Activated CD8-positive, alpha-beta T cell treated with anti-CD3 and anti-CD28 coated beads for 36 hours (primary cell): ENCODE results near the gene MAPK8IP2. TPM values are rescaled to one million over a fixed set of nuclear protein-coding genes. Genes with fewer than 3 reads are reported as not detected.

Experiments used
- ATAC-seq: fragments of 200-7000 bp; cut with Tn5 transposase; one replicate; pipeline ENCODE4 v1.10.0; 2021; ENCODE audit warnings: mild to moderate bottlenecking, moderate library complexity
- CTCF ChIA-PET: fragments of 350-600 bp; sonication (Branson Sonifier 250); formaldehyde crosslinking; loops from one replicate; lab custom pipeline; 2021; ENCODE audit warnings: antibody characterized with exemption; lab: Charles Lee
- POLR2A ChIA-PET: fragments of 350-600 bp; sonication (Branson Sonifier 250); formaldehyde crosslinking; loops from one replicate; lab custom pipeline; 2021; ENCODE audit warnings: antibody characterized with exemption; lab: Charles Lee
- DNase-seq: peaks from one replicate; pipeline ENCODE4 v3.0.0-alpha.2; 2020
- H3K27ac Mint-ChIP-seq: one replicate; pipeline ENCODE4 v1.8.0; 2021; ENCODE audit warnings: mild to moderate bottlenecking, mixed read lengths
- H3K27me3 Mint-ChIP-seq: one replicate; pipeline ENCODE4 v1.8.0; 2021; ENCODE audit warnings: mixed read lengths
- H3K36me3 Mint-ChIP-seq: one replicate; pipeline ENCODE4 v1.8.0; 2021; ENCODE audit warnings: low read depth, mixed read lengths
- H3K4me1 Mint-ChIP-seq: one replicate; pipeline ENCODE4 v1.8.0; 2021; ENCODE audit warnings: low read depth, mixed read lengths
- H3K4me3 Mint-ChIP-seq: one replicate; pipeline ENCODE4 v1.8.0; 2021; ENCODE audit warnings: mild to moderate bottlenecking, moderate library complexity, mixed read lengths
- H3K9me3 Mint-ChIP-seq: one replicate; pipeline ENCODE4 v1.8.0; 2021; ENCODE audit warnings: mixed read lengths
- intact Hi-C: fragments of 100-400 bp; cut with micrococcal nuclease; formaldehyde crosslinking; loops from one replicate; pipeline ENCODE4 v1.10.0; 2022
- total RNA-seq, 2 experiments: library from RNA; stranded (reverse); gene quantifications; one replicate each; pipeline ENCODE4 v1.2.3, GENCODE V29; 2021
- TF ChIP-seq, protein P1 (sequence below): fragments of 200-600 bp; IDR thresholded peaks from one replicate; pipeline ENCODE4 v1.8.0; 2022; ENCODE audit warnings: antibody characterized with exemption, mild to moderate bottlenecking

The MAPK8IP2 gene
- total RNA-seq, 2 experiments from 2014 or later, result 0.11 TPM

- H3K36me3 Mint-ChIP-seq, result no peaks in the 10 kb centered on the region
- no peak for DNase-seq
- H3K27me3 Mint-ChIP-seq, result peaks cover 35% of the 10 kb centered on the region
- no peak overlapping the region for H3K27ac Mint-ChIP-seq
- H3K4me1 Mint-ChIP-seq, result peaks cover 6% of the 10 kb centered on the region
- POLR2A ChIA-PET, result interaction anchor here (0.6 to 1.7 kb wide), 4 partner anchors 20 to 77 kb away, joined by 3 to 5 read pairs (median 4); partner anchors contain the start of genes CHKB, SCO2 and SYCE3
- no peak for ATAC-seq
- TF ChIP-seq, protein P1, sequence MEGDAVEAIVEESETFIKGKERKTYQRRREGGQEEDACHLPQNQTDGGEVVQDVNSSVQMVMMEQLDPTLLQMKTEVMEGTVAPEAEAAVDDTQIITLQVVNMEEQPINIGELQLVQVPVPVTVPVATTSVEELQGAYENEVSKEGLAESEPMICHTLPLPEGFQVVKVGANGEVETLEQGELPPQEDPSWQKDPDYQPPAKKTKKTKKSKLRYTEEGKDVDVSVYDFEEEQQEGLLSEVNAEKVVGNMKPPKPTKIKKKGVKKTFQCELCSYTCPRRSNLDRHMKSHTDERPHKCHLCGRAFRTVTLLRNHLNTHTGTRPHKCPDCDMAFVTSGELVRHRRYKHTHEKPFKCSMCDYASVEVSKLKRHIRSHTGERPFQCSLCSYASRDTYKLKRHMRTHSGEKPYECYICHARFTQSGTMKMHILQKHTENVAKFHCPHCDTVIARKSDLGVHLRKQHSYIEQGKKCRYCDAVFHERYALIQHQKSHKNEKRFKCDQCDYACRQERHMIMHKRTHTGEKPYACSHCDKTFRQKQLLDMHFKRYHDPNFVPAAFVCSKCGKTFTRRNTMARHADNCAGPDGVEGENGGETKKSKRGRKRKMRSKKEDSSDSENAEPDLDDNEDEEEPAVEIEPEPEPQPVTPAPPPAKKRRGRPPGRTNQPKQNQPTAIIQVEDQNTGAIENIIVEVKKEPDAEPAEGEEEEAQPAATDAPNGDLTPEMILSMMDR, result no peak
- intact Hi-C loops, result no loop called here
- CTCF ChIA-PET, result interaction anchor here (1.0 to 1.6 kb wide), 2 partner anchors 19 to 77 kb away, joined by 3 to 5 read pairs; partner anchors contain the start of gene SCO2
- H3K9me3 Mint-ChIP-seq, result no peaks in the 10 kb centered on the region
- no peak overlapping the region for H3K4me3 Mint-ChIP-seq
These were observed 1.7 kb downstream of the MAPK8IP2 start for GRCh38 chr22:50602338-50602700.

DNA sequence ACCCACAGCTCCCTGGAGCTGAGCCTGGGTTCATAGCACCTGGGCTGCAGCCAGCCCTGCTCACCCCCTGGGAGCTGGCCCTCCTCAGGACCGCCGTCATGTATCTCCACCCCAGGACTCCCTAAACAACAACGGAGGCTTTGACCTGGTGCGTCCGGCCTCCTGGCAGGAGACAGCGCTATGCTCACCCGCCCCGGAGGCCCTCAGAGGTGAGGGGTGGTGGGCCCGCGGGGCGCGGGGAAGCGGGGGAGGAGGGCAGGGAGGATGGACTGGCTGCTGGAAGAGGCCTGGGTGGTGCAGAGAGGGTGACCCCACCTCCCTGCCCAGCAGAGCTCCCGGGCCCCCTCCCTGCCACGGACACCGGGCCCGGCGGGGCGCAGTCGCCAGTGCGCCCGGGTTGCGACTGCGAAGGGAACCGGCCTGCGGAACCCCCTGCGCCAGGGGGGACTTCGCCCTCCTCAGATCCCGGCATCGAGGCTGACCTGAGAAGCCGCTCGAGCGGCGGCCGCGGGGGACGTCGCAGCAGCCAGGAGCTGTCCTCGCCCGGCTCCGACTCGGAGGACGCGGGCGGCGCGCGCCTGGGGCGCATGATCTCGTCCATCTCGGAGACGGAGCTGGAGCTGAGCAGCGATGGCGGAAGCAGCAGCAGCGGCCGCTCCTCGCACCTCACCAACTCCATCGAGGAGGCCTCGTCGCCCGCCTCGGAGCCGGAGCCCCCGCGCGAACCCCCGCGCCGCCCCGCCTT, 3.1 kb downstream of the MAPK8IP2 start:
- Mint-ChIP-seq H3K27me3 (peaks cover 35% of the 10 kb centered on the region), H3K4me1 (peaks cover 6% of the 10 kb centered on the region), H3K36me3 (no peaks in the 10 kb centered on the region), H3K4me3 (no peak overlapping the region), H3K27ac (no peak overlapping the region), H3K9me3 (no peaks in the 10 kb centered on the region)
- ATAC-seq, result no peak
- intact Hi-C loops, result no loop called here
- ChIA-PET POLR2A (interaction anchor here (1.0 to 1.7 kb wide), 3 partner anchors 21 to 78 kb away, joined by 3 to 4 read pairs (median 4); partner anchors contain the start of genes CHKB and SCO2), CTCF (interaction anchor here (0.9 kb wide), 1 partner anchor 24 kb away, joined by 3 read pairs; the partner anchor contains the start of gene ARSA)
- DNase-seq, result no peak
- TF ChIP-seq, protein P1, result no peak

DNA sequence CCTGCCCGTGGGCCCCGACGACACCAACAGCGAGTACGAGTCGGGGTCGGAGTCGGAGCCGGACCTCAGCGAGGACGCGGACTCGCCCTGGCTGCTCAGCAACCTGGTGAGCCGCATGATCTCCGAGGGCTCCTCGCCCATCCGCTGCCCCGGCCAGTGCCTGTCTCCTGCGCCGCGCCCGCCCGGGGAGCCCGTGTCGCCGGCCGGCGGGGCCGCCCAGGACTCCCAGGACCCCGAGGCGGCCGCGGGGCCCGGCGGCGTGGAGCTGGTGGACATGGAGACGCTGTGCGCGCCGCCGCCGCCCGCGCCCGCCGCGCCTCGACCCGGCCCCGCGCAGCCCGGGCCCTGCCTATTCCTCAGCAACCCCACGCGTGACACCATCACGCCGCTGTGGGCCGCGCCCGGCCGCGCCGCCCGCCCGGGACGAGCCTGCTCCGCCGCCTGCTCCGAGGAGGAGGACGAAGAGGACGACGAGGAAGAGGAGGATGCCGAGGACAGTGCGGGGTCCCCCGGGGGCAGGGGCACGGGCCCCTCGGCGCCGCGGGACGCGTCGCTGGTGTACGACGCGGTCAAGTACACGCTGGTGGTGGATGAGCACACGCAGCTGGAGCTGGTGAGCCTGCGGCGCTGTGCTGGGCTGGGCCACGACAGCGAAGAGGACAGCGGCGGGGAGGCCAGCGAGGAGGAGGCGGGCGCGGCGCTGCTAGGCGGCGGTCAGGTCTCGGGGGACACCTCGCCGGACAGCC, 3.8 kb downstream of the MAPK8IP2 start:
- intact Hi-C loops, result no loop called here
- no peak overlapping the region for H3K4me3 Mint-ChIP-seq
- ATAC-seq (no peak), DNase-seq (no peak)
- TF ChIP-seq, protein P1, result no peak
- H3K27me3 Mint-ChIP-seq, result peaks cover 35% of the 10 kb centered on the region
- no peaks in the 10 kb centered on the region for H3K9me3 Mint-ChIP-seq
- H3K4me1 Mint-ChIP-seq, result peaks cover 6% of the 10 kb centered on the region
- H3K36me3 Mint-ChIP-seq, result no peaks in the 10 kb centered on the region
- no peak overlapping the region for H3K27ac Mint-ChIP-seq
- ChIA-PET CTCF (interaction anchor here (0.9 kb wide), 1 partner anchor 24 kb away, joined by 3 read pairs; the partner anchor contains the start of gene ARSA), POLR2A (interaction anchor here (1.1 to 1.7 kb wide), 2 partner anchors 22 to 78 kb away, joined by 3 to 4 read pairs; partner anchors contain the start of gene CHKB)

GRCh38 chr22:50605002-50605612, 4.5 kb downstream of the MAPK8IP2 start:
- no peak for ATAC-seq
- Mint-ChIP-seq H3K36me3 (no peaks in the 10 kb centered on the region), H3K4me1 (peaks cover 3% of the 10 kb centered on the region), H3K4me3 (no peak overlapping the region), H3K27ac (no peak overlapping the region), H3K27me3 (peaks cover 33% of the 10 kb centered on the region), H3K9me3 (no peaks in the 10 kb centered on the region)
- ChIA-PET POLR2A (interaction anchor here (1.1 kb wide), 1 partner anchor 79 kb away, joined by 3 read pairs; no protein-coding TSS in a partner anchor), CTCF (no interaction called here)
- intact Hi-C loops, result no loop called here
- DNase-seq, result no peak
- TF ChIP-seq, protein P1, result no peak
